ENCODE measurements around the gene FBXW7.

DNA sequence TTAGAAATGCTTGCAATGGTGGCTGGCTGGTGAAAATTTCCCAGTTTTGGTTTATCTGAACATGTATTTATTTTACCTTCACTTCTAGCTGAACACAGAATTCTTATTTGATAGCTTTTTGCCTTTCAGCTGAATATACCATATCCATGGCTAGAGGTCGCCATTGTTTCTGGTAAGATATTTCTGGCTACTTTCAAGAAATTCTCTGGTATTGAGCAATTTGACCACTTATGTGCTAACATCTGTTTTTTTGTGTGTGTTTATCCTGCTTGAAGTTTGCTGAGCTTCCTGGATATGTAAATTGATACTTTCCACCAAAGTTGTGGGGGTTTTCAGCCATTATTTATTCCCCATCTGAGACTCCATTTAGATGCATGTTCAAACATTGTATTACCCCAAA, 75.4 kb downstream of the FBXW7 start:
- TF ChIP-seq POLR2AphosphoS5 (IDR thresholded peaks at IDR 0.05; ENCODE audit: low read depth, low read length) (no peak), TAF1 (IDR thresholded peaks at IDR 0.05; ENCODE audit: borderline replicate concordance, insufficient read depth, low read length) (no peak), SIN3A (IDR thresholded peaks at IDR 0.05; ENCODE audit: borderline replicate concordance, insufficient read depth, low read length) (no peak)
- TF ChIP-seq, protein P1, sequence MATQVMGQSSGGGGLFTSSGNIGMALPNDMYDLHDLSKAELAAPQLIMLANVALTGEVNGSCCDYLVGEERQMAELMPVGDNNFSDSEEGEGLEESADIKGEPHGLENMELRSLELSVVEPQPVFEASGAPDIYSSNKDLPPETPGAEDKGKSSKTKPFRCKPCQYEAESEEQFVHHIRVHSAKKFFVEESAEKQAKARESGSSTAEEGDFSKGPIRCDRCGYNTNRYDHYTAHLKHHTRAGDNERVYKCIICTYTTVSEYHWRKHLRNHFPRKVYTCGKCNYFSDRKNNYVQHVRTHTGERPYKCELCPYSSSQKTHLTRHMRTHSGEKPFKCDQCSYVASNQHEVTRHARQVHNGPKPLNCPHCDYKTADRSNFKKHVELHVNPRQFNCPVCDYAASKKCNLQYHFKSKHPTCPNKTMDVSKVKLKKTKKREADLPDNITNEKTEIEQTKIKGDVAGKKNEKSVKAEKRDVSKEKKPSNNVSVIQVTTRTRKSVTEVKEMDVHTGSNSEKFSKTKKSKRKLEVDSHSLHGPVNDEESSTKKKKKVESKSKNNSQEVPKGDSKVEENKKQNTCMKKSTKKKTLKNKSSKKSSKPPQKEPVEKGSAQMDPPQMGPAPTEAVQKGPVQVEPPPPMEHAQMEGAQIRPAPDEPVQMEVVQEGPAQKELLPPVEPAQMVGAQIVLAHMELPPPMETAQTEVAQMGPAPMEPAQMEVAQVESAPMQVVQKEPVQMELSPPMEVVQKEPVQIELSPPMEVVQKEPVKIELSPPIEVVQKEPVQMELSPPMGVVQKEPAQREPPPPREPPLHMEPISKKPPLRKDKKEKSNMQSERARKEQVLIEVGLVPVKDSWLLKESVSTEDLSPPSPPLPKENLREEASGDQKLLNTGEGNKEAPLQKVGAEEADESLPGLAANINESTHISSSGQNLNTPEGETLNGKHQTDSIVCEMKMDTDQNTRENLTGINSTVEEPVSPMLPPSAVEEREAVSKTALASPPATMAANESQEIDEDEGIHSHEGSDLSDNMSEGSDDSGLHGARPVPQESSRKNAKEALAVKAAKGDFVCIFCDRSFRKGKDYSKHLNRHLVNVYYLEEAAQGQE (IDR thresholded peaks at IDR 0.05; ENCODE audit: insufficient read depth in 1 of 2, low read depth in 2 of 2, low read length in 2 of 2): no peak

Measured in PFSK-1 (cell line).